Measurements from ENCODE around the gene TMEM145.

Gene TMEM145

DNA sequence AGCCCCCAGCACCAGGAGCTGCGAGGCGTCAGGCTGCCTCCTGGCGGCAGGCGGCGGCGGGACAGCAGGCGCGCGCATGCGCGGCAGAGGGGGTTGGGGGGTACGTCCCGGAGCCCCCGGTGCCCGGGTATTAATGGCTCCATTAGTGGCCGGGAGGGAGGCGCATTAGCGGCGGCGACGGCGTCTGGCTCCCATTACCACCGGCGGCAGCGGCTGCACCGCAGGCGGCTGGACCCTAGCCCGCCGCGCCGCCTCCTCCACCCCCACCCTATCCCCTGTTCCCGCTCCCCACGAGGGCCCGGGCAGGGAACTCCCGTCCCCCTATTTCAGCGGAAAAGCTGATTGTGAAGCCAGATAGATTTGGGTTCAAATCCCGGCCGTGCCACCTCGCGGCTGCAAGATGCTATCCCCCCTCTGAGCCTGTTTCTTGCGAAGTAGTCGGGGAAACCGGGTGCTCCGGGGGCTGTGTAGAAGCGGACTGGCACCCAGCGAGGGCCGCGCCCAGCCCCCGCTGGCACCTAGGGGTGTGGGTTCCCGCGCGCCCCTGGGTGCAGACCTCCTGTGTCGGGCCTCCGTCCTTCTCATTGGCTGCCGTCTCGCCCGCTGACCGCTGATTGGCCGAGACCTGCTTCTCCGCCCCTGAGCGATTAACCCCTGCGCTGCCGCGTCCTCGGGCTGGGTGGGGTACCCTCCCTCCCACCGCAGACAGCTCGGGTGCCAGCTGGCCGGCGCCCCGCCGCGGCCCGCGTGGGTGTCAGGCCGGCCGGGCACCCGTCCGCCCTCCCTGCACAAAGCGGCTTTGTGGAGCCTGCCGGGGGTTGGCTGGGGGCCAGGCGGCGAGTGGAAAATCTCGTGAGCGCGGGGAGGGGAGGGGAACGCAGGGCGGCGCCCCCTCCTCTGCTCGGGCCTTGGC is 33.0 kb upstream of the TMEM145 start:
- Histone ChIP-seq H3K4me3 (ENCODE audit: low read depth, low read length) (peak overlapping the region; percentile 67), H3K27me3 (ENCODE audit: control insufficient read depth, insufficient read depth, low read length) (no peaks in the 10 kb centered on the region), H3K9ac (ENCODE audit: low read depth, low read length) (peak overlapping the region; percentile 76), H3K9me3 (ENCODE audit: control insufficient read depth, insufficient read depth, low read length) (no peaks in the 10 kb centered on the region), H3K4me1 (ENCODE audit: control insufficient read depth, insufficient read depth, low read length) (peaks cover 20% of the 10 kb centered on the region), H3K36me3 (ENCODE audit: control insufficient read depth, insufficient read depth, low read length) (no peaks in the 10 kb centered on the region)

DNA sequence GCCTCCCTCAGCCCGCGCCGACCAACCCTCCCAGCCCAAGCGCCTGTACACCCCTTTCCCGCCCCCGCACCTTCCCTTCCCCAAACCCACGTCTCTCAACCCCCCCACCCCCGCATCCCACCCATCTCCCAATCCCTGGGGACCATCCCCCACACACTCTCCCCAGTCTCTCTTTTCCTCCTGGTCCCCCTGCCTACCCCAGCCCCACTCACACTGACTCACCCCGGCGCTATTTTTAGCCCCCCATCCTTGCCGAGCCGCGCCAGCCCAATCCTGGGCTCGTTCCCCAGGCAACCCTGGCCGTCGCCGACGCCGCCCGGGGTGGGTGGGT is 32.3 kb upstream of the TMEM145 start:
- H3K4me1 ChIP-seq (ENCODE audit: control insufficient read depth, insufficient read depth, low read length) = peaks cover 22% of the 10 kb centered on the region
- no peaks in the 10 kb centered on the region for H3K27me3 ChIP-seq (ENCODE audit: control insufficient read depth, insufficient read depth, low read length)
- no peaks in the 10 kb centered on the region for H3K36me3 ChIP-seq (ENCODE audit: control insufficient read depth, insufficient read depth, low read length)
- H3K9me3 ChIP-seq (ENCODE audit: control insufficient read depth, insufficient read depth, low read length) = no peaks in the 10 kb centered on the region
- peak overlapping the region; percentile 67 for H3K4me3 ChIP-seq (ENCODE audit: low read depth, low read length)
- H3K9ac ChIP-seq (ENCODE audit: low read depth, low read length) = no peak overlapping the region

DNA sequence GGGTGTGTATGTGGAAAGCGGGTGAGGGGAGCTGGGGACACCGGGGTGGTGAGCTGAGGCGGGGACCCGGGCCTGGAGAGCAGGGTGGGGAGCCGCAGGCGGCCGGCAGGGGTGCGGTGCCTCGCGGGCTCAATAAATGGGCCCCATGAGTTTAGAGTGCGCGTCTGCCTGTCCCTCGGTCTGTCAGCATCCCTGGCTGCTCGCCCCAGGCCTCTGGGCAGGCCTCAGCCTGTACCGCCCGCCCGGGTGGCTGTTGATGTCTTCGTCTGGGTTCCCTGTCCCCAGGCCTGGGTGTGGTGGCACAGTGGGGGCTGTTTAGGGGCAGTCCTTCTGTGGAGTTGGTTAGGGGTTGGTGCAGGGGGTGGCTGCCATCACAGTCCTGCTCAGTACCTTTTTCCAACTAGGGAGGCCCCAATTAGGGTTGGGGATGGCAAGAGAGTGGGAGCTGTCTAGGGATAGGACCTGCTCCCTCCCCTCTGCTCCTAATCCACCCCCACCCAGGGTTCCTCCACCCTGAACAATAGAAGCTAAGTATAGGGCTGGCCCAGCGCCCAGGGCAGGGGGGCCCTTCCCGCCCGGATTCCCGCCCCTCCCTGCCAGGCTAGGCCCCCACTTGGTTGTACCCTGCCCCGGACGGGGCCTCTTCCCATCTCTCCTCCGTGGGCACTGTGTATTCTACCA is 31.8 kb upstream of the TMEM145 start:
- H3K9me3 ChIP-seq (ENCODE audit: control insufficient read depth, insufficient read depth, low read length) = no peaks in the 10 kb centered on the region
- no peaks in the 10 kb centered on the region for H3K27me3 ChIP-seq (ENCODE audit: control insufficient read depth, insufficient read depth, low read length)
- peaks cover 22% of the 10 kb centered on the region for H3K4me1 ChIP-seq (ENCODE audit: control insufficient read depth, insufficient read depth, low read length)
- no peak overlapping the region for H3K9ac ChIP-seq (ENCODE audit: low read depth, low read length)
- H3K4me3 ChIP-seq (ENCODE audit: low read depth, low read length) = peak overlapping the region; percentile 54
- no peaks in the 10 kb centered on the region for H3K36me3 ChIP-seq (ENCODE audit: control insufficient read depth, insufficient read depth, low read length)

DNA sequence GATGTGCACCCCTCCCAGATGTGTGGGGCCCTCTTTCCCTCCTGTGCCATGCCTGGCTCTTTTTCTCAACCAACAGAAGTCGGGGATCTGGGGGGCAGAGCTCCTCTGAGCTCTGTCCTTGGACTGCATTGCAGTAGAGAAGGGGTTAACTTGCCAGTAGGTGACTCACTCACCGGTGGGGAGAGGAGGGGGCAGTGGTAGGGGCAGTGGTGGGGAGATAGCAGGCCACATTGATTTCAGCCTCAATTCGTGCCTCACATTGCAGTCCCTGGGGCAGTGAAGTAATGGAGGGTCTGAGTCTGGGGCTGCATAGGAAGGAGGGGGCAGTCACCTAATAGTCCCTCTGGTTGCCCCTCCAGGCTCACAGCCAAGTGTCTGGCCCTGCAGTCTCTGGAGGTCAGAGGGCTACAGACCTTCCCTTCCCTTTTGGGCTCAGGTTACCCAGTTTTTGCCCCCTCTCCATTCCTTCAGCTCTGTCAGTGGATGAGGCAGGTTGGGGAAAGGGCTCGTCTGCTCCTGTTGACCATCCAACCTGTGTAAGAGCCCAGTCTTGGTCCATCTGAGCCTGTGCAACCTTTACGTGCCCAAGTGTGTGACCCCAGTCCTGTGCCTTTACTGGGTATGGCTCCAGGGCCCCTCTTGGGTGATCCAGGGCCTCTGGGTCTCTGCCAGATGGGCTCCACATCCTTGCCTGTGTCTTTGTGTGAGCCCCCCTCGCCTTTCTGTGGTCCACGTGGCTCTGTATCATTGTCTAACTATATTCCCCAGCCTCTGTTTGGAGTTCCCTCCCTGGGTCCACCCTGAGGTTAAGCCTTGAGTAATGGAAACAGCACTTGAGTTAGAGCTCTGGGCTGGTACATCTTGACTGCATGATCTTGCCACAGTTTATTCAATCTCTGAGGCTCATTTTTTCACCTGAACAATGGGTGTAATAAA is 31.0 kb upstream of the TMEM145 start:
- no peak overlapping the region for H3K9ac ChIP-seq (ENCODE audit: low read depth, low read length)
- peaks cover 22% of the 10 kb centered on the region for H3K4me1 ChIP-seq (ENCODE audit: control insufficient read depth, insufficient read depth, low read length)
- H3K27me3 ChIP-seq (ENCODE audit: control insufficient read depth, insufficient read depth, low read length) = no peaks in the 10 kb centered on the region
- no peaks in the 10 kb centered on the region for H3K9me3 ChIP-seq (ENCODE audit: control insufficient read depth, insufficient read depth, low read length)
- H3K36me3 ChIP-seq (ENCODE audit: control insufficient read depth, insufficient read depth, low read length) = peaks cover 5% of the 10 kb centered on the region
- peak overlapping the region; percentile 54 for H3K4me3 ChIP-seq (ENCODE audit: low read depth, low read length)

DNA sequence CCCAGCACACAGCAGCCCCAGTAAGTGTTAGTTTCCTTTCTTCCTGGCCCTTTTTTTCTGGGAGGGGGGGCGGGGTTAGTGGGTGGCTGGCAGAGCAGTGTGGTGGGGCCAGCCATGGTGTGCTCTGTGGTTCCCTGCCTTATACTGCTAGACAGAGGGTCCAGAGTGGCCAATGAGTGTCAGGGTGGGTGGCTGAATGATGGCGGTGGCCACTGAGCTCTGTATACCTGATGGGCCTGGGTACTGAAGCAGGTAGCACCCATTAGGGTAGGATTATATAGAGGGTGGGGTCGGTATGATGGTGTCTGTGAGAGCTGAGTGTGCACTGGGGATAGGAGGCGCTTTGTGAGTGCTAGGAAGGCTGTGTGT is 30.3 kb upstream of the TMEM145 start:
- H3K27me3 ChIP-seq (ENCODE audit: control insufficient read depth, insufficient read depth, low read length) = no peaks in the 10 kb centered on the region
- H3K9me3 ChIP-seq (ENCODE audit: control insufficient read depth, insufficient read depth, low read length) = no peaks in the 10 kb centered on the region
- H3K4me3 ChIP-seq (ENCODE audit: low read depth, low read length) = peak overlapping the region; percentile 66
- no peak overlapping the region for H3K9ac ChIP-seq (ENCODE audit: low read depth, low read length)
- H3K4me1 ChIP-seq (ENCODE audit: control insufficient read depth, insufficient read depth, low read length) = peaks cover 22% of the 10 kb centered on the region
- H3K36me3 ChIP-seq (ENCODE audit: control insufficient read depth, insufficient read depth, low read length) = peaks cover 11% of the 10 kb centered on the region

DNA sequence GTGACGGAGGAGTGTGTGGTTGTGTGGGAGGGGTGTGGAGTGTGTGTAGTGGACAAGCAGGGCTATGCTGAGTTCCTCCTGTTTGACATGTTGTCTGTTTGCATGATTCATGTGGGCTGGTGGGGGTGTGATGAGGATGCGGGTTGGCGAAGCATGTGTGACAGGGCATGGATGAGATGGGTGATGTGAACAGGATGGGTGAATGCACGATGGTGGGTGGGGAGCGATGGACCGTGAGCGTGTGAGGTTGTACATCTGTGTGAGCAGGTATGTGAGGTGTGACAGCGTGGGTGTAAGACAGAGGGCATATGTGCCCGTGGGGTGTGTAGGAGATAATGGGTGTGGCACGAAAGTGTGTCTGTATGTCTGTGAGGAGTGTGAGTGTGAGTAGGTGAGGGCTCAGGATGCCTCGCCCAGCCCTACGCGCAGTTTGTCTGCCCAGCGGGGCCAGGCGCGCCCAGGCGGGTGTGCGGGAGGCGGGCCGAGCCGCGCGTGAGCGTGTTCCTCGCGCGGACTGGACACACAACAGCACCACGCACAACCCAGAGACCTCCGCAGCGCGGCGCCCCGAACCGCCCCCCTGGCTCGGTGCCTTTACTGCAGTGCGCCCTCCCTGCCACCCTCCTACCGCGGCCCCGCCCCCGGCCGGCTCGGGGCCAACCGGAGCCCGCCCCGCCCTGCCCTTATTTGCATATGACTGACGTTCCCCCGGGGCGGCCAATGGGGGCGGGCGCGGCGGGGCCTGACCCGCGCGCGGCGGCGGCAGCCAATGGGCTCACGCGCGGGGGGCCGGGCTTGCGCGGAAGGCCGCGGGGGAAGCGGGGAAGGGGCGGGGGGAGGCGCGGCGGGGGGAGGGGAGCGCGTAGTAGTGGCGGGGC is 29.7 kb upstream of the TMEM145 start:
- Histone ChIP-seq H3K9ac (ENCODE audit: low read depth, low read length) (no peak overlapping the region), H3K4me1 (ENCODE audit: control insufficient read depth, insufficient read depth, low read length) (peaks cover 22% of the 10 kb centered on the region)

DNA sequence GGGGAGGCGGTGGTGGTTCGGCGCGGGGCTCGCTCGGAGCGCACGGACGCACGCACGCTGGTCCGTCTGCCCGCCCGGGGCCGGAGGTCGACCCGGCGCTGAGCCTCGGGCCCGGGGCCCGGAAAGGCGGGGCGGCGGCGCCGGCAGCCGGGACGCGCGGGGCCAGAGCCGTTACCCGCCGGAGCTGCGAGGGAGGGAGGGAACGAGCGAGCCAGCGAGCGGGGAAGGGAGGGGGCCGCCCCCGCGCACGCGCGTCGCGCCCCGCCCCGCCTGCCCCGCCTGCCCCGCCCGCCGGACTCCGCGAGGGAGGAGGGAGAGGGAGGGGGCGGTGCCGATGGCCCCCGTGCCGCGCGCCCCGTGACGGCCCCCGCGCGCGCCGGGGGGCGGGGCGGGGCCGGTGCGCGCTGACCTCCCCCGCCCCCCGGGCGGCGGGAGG is 29.0 kb upstream of the TMEM145 start:
- Histone ChIP-seq H3K4me3 (ENCODE audit: low read depth, low read length) (peak overlapping the region; percentile 43), H3K9me3 (ENCODE audit: control insufficient read depth, insufficient read depth, low read length) (no peaks in the 10 kb centered on the region), H3K4me1 (ENCODE audit: control insufficient read depth, insufficient read depth, low read length) (peaks cover 22% of the 10 kb centered on the region), H3K27me3 (ENCODE audit: control insufficient read depth, insufficient read depth, low read length) (no peaks in the 10 kb centered on the region), H3K36me3 (ENCODE audit: control insufficient read depth, insufficient read depth, low read length) (peaks cover 21% of the 10 kb centered on the region), H3K9ac (ENCODE audit: low read depth, low read length) (no peak overlapping the region)

More for the DNA sequence above, 29.7 kb upstream of the TMEM145 start:
- Histone ChIP-seq H3K4me3 (ENCODE audit: low read depth, low read length) (peak overlapping the region; percentile 66), H3K9me3 (ENCODE audit: control insufficient read depth, insufficient read depth, low read length) (no peaks in the 10 kb centered on the region), H3K36me3 (ENCODE audit: control insufficient read depth, insufficient read depth, low read length) (peaks cover 16% of the 10 kb centered on the region), H3K27me3 (ENCODE audit: control insufficient read depth, insufficient read depth, low read length) (no peaks in the 10 kb centered on the region)

DNA sequence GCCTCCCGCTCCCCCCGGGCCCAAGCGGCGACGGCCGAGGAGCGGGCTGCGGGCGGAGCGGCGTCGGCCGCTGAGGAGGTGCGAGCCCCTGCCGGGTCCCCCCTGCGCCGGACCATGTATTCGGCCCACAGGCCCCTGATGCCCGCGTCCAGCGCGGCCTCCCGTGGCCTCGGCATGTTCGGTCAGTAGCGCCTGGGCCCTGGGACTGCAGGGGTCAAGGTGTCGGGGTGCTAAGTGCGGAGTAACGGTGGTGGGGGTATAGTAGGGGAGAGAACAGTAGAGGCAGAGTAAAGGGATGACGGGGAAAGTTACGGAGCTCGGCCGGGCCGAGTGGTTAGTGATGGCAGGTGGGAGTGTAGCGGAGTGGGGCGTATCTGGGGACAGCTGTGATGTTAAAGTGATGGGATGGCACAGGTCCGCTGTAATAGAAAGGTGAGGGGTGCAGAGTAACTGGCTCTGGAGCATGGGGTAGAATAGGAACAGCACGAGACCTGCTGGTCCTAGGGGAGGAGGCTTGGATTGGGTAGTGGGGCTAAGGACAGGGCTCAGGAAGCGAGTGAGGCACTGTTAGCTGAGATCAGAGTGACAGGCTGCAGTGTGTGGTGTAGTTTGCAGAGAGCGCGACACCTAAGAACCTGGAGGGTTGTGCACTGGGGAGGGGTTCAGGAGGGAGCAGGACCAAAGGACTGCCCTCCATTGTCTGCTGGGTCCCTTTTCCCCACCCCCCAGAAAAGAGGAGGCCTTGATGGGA is 28.3 kb upstream of the TMEM145 start:
- H3K4me3 ChIP-seq (ENCODE audit: low read depth, low read length) = peak overlapping the region; percentile 74
- no peaks in the 10 kb centered on the region for H3K9me3 ChIP-seq (ENCODE audit: control insufficient read depth, insufficient read depth, low read length)
- H3K36me3 ChIP-seq (ENCODE audit: control insufficient read depth, insufficient read depth, low read length) = peaks cover 28% of the 10 kb centered on the region
- no peak overlapping the region for H3K9ac ChIP-seq (ENCODE audit: low read depth, low read length)
- H3K4me1 ChIP-seq (ENCODE audit: control insufficient read depth, insufficient read depth, low read length) = peaks cover 19% of the 10 kb centered on the region
- no peaks in the 10 kb centered on the region for H3K27me3 ChIP-seq (ENCODE audit: control insufficient read depth, insufficient read depth, low read length)

DNA sequence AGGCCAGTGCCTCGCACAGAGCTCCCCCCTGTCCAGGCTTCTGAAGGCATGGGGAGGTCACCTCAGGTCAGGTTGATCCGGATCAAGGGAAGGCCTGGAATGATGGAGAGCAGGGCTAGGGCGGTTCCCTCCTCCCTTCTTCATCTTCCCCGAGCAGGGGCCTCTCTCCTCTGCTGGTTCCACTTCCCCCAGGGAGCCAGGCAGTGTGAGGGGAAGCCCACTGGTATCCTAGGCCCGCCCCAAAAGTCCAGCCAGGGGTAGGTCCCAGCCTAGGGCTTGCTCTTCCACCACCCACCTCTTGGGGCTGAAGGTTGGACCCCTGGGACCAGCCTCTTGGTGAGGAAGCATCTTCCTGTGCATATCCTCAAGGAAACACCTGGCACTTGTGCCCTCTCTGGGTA is 27.6 kb upstream of the TMEM145 start:
- Histone ChIP-seq H3K4me3 (ENCODE audit: low read depth, low read length) (peak overlapping the region; percentile 74), H3K9me3 (ENCODE audit: control insufficient read depth, insufficient read depth, low read length) (no peaks in the 10 kb centered on the region), H3K4me1 (ENCODE audit: control insufficient read depth, insufficient read depth, low read length) (peaks cover 19% of the 10 kb centered on the region), H3K27me3 (ENCODE audit: control insufficient read depth, insufficient read depth, low read length) (no peaks in the 10 kb centered on the region), H3K36me3 (ENCODE audit: control insufficient read depth, insufficient read depth, low read length) (peaks cover 35% of the 10 kb centered on the region), H3K9ac (ENCODE audit: low read depth, low read length) (no peak overlapping the region)

DNA sequence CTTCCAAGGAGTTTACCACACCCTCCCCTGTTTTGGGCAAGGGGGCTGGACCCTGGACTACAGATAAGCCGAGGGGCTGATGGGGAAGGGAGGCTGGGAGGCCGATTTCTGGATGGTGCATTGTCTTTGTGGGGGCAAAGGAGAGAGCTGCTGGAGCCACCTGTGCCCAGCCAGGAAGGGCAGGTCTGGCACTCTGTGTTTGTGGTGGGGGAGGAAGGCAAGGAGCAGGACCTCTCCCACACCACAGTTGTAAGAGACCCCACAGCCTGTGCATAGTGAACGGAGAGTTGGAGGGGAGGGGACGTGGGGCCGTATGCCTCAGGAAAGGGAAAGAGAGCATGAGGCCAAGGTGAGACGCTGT is 27.1 kb upstream of the TMEM145 start:
- H3K36me3 ChIP-seq (ENCODE audit: control insufficient read depth, insufficient read depth, low read length) = peaks cover 39% of the 10 kb centered on the region
- no peaks in the 10 kb centered on the region for H3K27me3 ChIP-seq (ENCODE audit: control insufficient read depth, insufficient read depth, low read length)
- H3K9me3 ChIP-seq (ENCODE audit: control insufficient read depth, insufficient read depth, low read length) = no peaks in the 10 kb centered on the region
- H3K4me1 ChIP-seq (ENCODE audit: control insufficient read depth, insufficient read depth, low read length) = peaks cover 19% of the 10 kb centered on the region
- no peak overlapping the region for H3K4me3 ChIP-seq (ENCODE audit: low read depth, low read length)
- no peak overlapping the region for H3K9ac ChIP-seq (ENCODE audit: low read depth, low read length)
